A673 (cell line): ENCODE measurements around the gene SIRPD. TPM values are rescaled to one million over a fixed set of nuclear protein-coding genes. Genes with fewer than 3 reads are reported as not detected.

Source experiments
- BruUV-seq: library from RNA; stranded (reverse); fragments of 400-500 nt; replicated peaks from 2 replicates; lab custom pipeline; 2021; lab: Mats Ljungman, UMichigan
- CTCF ChIA-PET: fragments of 300-600 bp; sonication (Branson Sonifier 250); formaldehyde crosslinking; loops from one replicate; lab custom pipeline; 2022; ENCODE audit warnings: antibody characterized with exemption; lab: Charles Lee
- POLR2A ChIA-PET: fragments of 300-600 bp; sonication (Branson Sonifier 250); formaldehyde crosslinking; loops from one replicate; lab custom pipeline; 2022; ENCODE audit warnings: antibody characterized with exemption; ENCODE audit not compliant: low non-redundant PET; lab: Charles Lee
- DNase-seq: peaks from one replicate; pipeline ENCODE4 v3.0.0-alpha.2; 2015; ENCODE audit warnings: low spot score
- H3K27ac ChIP-seq: fragments of 200-600 bp; sonication (generic); 2 replicates; pipeline ENCODE4 v1.5.1; 2016; ENCODE audit warnings: mixed run types, low read depth, mild to moderate bottlenecking, mixed read lengths, antibody characterized with exemption, low read length; ENCODE audit not compliant: poor library complexity, severe bottlenecking
- H3K27me3 ChIP-seq: fragments of 200-600 bp; sonication (generic); replicated peaks from 2 replicates; pipeline ENCODE4 v1.6.1; 2017; ENCODE audit warnings: mixed run types, low read depth, mild to moderate bottlenecking, mixed read lengths, antibody characterized with exemption, low read length; ENCODE audit not compliant: insufficient read depth, poor library complexity
- H3K36me3 ChIP-seq: fragments of 200-600 bp; sonication (generic); 2 replicates; pipeline ENCODE4 v1.6.1; 2016; ENCODE audit warnings: mixed run types, mild to moderate bottlenecking, mixed read lengths, antibody characterized with exemption, low read length; ENCODE audit not compliant: insufficient read depth, poor library complexity, severe bottlenecking
- H3K4me1 ChIP-seq: fragments of 200-600 bp; sonication (generic); 2 replicates; pipeline ENCODE4 v1.6.1; 2017; ENCODE audit warnings: mixed run types, mild to moderate bottlenecking, mixed read lengths, antibody characterized with exemption, low read length; ENCODE audit not compliant: insufficient read depth, poor library complexity, severe bottlenecking
- H3K4me3 ChIP-seq: fragments of 200-600 bp; sonication (generic); 2 replicates; pipeline ENCODE4 v1.5.1; 2016; ENCODE audit warnings: low read depth, mixed run types, mild to moderate bottlenecking, mixed read lengths, low read length; ENCODE audit not compliant: poor library complexity, severe bottlenecking
- H3K9me3 ChIP-seq: fragments of 200-600 bp; sonication (generic); 2 replicates; pipeline ENCODE4 v1.6.1; 2016; ENCODE audit warnings: mixed run types, low read depth, mild to moderate bottlenecking, mixed read lengths, antibody characterized with exemption, low read length; ENCODE audit not compliant: poor library complexity, severe bottlenecking
- CTCF ChIP-seq: fragments of 300-800, 200-600 bp; sonication (generic); conservative IDR thresholded peaks from 2 replicates; pipeline ENCODE4 v1.5.1; 2017; ENCODE audit warnings: low read depth, mild to moderate bottlenecking, antibody characterized with exemption, low read length, moderate library complexity, mixed read lengths
- EZH2 ChIP-seq: fragments of 200-600 bp; sonication (generic); IDR thresholded peaks from 2 replicates; pipeline ENCODE4 v1.6.1; 2017; ENCODE audit warnings: borderline replicate concordance, low read depth, mild to moderate bottlenecking, mixed read lengths, antibody characterized with exemption, low read length; ENCODE audit not compliant: poor library complexity, severe bottlenecking
- intact Hi-C: fragments of 100-400 bp; cut with micrococcal nuclease; formaldehyde crosslinking; loops from one replicate; pipeline ENCODE4 v1.10.0; 2022; ENCODE audit not compliant: unreplicated experiment
- total RNA-seq: library from RNA; stranded (reverse); gene quantifications from 2 replicates; pipeline ENCODE4 v1.2.3, GENCODE V29; 2021

The SIRPD gene
- total RNA-seq, 1 experiment from 2014 or later = not detected

- no peaks in the 10 kb centered on the region for H3K9me3 ChIP-seq
- no peaks in the 10 kb centered on the region for H3K27me3 ChIP-seq
- intact Hi-C loops = no loop called here
- TF ChIP-seq CTCF = peak; percentile 20; the same call in 1 of the 2 replicates
- TF ChIP-seq EZH2 = no peak
- BruUV-seq = no TSS peak
- no peak overlapping the region for H3K4me3 ChIP-seq
- no peak overlapping the region for H3K27ac ChIP-seq
- DNase-seq = no peak
- H3K36me3 ChIP-seq = no peaks in the 10 kb centered on the region
- ChIA-PET CTCF (no interaction called here), POLR2A (no interaction called here)
- H3K4me1 ChIP-seq = no peaks in the 10 kb centered on the region
Observed at GRCh38 chr20:1533059-1533458, 24.4 kb downstream of the SIRPD start.

- H3K4me1 ChIP-seq = peaks cover 8% of the 10 kb centered on the region
- no TSS peak for BruUV-seq
- no peaks in the 10 kb centered on the region for H3K9me3 ChIP-seq
- H3K27me3 ChIP-seq = no peaks in the 10 kb centered on the region
- no peak overlapping the region for H3K27ac ChIP-seq
- intact Hi-C loops = no loop called here
- TF ChIP-seq CTCF (no peak), EZH2 (no peak)
- H3K36me3 ChIP-seq = no peaks in the 10 kb centered on the region
- POLR2A ChIA-PET = no interaction called here
- CTCF ChIA-PET = no interaction called here
- no peak overlapping the region for H3K4me3 ChIP-seq
- no peak for DNase-seq
Observed at GRCh38 chr20:1528811-1529210, 28.7 kb downstream of the SIRPD start.

- no peak for DNase-seq
- ChIA-PET CTCF (no interaction called here), POLR2A (no interaction called here)
- no peak for TF ChIP-seq CTCF
- TF ChIP-seq EZH2 = no peak
- intact Hi-C loops = no loop called here
- no peaks in the 10 kb centered on the region for H3K27me3 ChIP-seq
- no peaks in the 10 kb centered on the region for H3K36me3 ChIP-seq
- peaks cover 13% of the 10 kb centered on the region for H3K4me1 ChIP-seq
- H3K4me3 ChIP-seq = no peak overlapping the region
- H3K9me3 ChIP-seq = no peaks in the 10 kb centered on the region
- H3K27ac ChIP-seq = no peak overlapping the region
- BruUV-seq = no TSS peak
Observed at GRCh38 chr20:1527923-1528322, 29.6 kb downstream of the SIRPD start.
